Progenitor cell of endocrine pancreas (in vitro differentiated cells): ENCODE results near the gene PCTP. TPM values are rescaled to one million over a fixed set of nuclear protein-coding genes. Genes with fewer than 3 reads are reported as not detected.

Experiments used
- DNase-seq: peaks from one replicate; pipeline ENCODE4 v3.0.0; 2021; ENCODE audit warnings: low spot score; ENCODE audit not compliant: unreplicated experiment
- H3K27ac Mint-ChIP-seq: 2 replicates; pipeline ENCODE4 v1.8.0; 2021; ENCODE audit warnings: mild to moderate bottlenecking, moderate library complexity, mixed read lengths
- H3K27me3 Mint-ChIP-seq: 2 replicates; pipeline ENCODE4 v1.8.0; 2021; ENCODE audit warnings: mixed read lengths
- H3K36me3 Mint-ChIP-seq: 2 replicates; pipeline ENCODE4 v1.8.0; 2022; ENCODE audit warnings: mixed read lengths; ENCODE audit not compliant: insufficient read depth
- H3K4me1 Mint-ChIP-seq: 2 replicates; pipeline ENCODE4 v1.8.0; 2021; ENCODE audit warnings: low read depth, mixed read lengths
- H3K4me3 Mint-ChIP-seq: 2 replicates; pipeline ENCODE4 v1.8.0; 2021; ENCODE audit warnings: low read depth, mild to moderate bottlenecking, moderate library complexity, mixed read lengths
- H3K9me3 Mint-ChIP-seq: 2 replicates; pipeline ENCODE4 v1.8.0; 2021; ENCODE audit warnings: low read depth, mixed read lengths
- total RNA-seq: library from RNA; stranded (reverse); gene quantifications from 2 replicates; pipeline ENCODE4 v1.2.1, GENCODE V29; 2021
- TF ChIP-seq, protein P1 (sequence below): fragments of 200-600 bp; sonication (generic); IDR thresholded peaks from one replicate; pipeline ENCODE4 v1.5.0; 2021; ENCODE audit warnings: antibody characterized with exemption, mild to moderate bottlenecking; ENCODE audit not compliant: unreplicated experiment

PCTP gene
- total RNA-seq, 1 donor from 2014 or later, result 25.4 TPM

DNA sequence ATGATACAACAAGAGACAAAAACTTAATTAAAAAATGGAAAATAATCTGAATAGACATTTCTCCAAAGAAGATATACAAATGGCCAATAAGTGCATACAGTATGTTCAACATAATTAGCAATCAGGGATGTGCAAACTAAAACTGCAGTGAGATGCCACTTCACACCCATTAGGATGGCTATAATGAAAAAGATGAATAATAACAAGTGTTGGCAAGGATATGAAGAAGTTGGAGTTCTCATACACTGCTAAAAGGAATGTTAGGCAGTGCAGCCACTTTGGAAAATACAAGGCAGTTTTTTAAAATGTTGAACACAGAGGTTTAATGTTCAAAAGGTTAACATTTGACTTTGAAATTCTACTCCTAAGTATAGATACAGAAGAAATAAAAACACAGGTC lies 69.8 kb downstream of the PCTP start:
- peaks cover 2% of the 10 kb centered on the region for H3K36me3 Mint-ChIP-seq
- H3K9me3 Mint-ChIP-seq, result peaks cover 3% of the 10 kb centered on the region
- H3K27me3 Mint-ChIP-seq, result no peaks in the 10 kb centered on the region
- no peak overlapping the region for H3K4me3 Mint-ChIP-seq
- TF ChIP-seq, protein P1, sequence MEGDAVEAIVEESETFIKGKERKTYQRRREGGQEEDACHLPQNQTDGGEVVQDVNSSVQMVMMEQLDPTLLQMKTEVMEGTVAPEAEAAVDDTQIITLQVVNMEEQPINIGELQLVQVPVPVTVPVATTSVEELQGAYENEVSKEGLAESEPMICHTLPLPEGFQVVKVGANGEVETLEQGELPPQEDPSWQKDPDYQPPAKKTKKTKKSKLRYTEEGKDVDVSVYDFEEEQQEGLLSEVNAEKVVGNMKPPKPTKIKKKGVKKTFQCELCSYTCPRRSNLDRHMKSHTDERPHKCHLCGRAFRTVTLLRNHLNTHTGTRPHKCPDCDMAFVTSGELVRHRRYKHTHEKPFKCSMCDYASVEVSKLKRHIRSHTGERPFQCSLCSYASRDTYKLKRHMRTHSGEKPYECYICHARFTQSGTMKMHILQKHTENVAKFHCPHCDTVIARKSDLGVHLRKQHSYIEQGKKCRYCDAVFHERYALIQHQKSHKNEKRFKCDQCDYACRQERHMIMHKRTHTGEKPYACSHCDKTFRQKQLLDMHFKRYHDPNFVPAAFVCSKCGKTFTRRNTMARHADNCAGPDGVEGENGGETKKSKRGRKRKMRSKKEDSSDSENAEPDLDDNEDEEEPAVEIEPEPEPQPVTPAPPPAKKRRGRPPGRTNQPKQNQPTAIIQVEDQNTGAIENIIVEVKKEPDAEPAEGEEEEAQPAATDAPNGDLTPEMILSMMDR, result no peak
- DNase-seq, result no peak
- peaks cover 1% of the 10 kb centered on the region for H3K4me1 Mint-ChIP-seq
- no peak overlapping the region for H3K27ac Mint-ChIP-seq

DNA sequence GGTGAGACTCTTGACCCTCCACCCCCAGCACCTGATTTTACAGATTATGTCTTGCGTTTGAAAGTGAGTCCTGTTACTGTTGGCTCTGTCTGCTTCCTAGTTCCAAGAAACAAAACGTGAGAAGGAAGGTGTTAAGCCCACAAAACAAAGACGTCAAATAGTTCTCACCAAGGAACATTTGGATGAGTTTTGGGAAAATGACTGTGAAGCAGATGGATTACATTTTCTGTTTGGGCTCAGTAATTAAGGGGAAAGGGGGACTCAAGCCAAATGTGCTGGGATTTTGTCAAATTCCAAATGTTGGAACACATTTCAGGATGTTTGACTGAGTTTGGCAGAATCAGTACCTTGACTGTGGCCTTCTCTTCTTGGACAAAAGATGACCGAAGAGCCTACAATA lies 71.2 kb downstream of the PCTP start:
- H3K4me3 Mint-ChIP-seq, result no peak overlapping the region
- TF ChIP-seq, protein P1, result no peak
- no peak overlapping the region for H3K27ac Mint-ChIP-seq
- DNase-seq, result no peak
- H3K9me3 Mint-ChIP-seq, result peaks cover 3% of the 10 kb centered on the region
- peaks cover 2% of the 10 kb centered on the region for H3K36me3 Mint-ChIP-seq
- H3K4me1 Mint-ChIP-seq, result peaks cover 1% of the 10 kb centered on the region
- H3K27me3 Mint-ChIP-seq, result no peaks in the 10 kb centered on the region

DNA sequence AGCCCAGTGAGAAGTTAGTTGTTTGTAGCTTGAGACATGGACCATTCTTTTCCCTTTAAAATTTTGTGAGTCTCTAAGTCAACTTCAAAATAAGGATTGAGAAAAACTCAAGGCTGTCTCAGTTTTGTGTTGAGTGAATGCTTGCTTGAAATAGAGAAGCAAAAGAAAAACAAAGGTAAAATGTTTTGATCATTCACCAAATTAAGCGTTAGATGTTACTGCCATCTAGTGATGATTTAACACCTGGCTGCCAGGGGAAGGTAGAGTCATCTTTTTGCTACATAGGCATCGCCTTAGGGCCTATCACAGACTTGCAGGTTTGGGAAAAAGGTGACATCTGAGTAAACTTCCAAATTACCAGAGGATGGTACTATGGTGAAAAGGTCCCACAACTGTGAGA lies 74.4 kb downstream of the PCTP start:
- no peak for DNase-seq
- Mint-ChIP-seq H3K4me3 (no peak overlapping the region), H3K27ac (no peak overlapping the region), H3K9me3 (peaks cover 3% of the 10 kb centered on the region), H3K27me3 (no peaks in the 10 kb centered on the region), H3K36me3 (no peaks in the 10 kb centered on the region), H3K4me1 (peaks cover 4% of the 10 kb centered on the region)
- TF ChIP-seq, protein P1, result peak; percentile 47

Other genes starting within 250 kb of the PCTP start
- gene SMIM36, start 239.6 kb upstream of the PCTP start, total RNA-seq, result not detected in 2 replicates
- gene TMEM100, start 28.2 kb upstream of the PCTP start, total RNA-seq, result 1.1 and 1.2 TPM in 2 replicates